ENCODE measurements around the gene CCDC127.

DNA sequence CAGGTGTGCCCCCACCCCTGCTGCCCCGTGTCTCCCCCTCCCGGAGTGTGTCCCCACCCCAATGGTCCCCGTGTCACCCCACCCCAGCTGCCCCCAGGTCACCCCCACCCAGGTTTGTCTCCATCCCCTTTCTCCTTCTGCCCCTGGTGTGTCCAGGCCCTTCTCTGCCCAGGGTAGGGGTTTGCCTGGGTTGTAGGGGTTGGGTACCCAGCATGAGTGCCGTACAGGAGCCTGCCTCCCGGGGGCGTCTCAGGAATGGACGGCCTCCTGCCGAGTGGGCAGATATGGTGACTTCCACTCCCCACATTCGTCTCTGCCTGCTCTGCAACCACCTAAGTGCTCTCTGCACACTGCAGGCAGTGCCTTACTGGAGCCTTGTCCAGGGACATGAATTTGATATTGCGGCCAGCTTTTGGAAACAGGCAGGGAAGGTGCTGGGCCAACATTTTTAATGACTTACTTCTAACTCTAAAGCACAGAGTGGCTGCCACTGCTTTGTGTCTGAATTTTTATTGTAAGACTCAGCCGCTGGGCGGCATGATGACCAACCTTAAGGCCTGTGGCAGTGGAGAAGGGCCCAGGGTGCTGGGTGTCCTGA, 20.0 kb downstream of the CCDC127 start:
- no peak for TF ChIP-seq EZH2phosphoT487 (IDR thresholded peaks at IDR 0.05; ENCODE audit: borderline replicate concordance, low read length)
- TF ChIP-seq, protein P1, sequence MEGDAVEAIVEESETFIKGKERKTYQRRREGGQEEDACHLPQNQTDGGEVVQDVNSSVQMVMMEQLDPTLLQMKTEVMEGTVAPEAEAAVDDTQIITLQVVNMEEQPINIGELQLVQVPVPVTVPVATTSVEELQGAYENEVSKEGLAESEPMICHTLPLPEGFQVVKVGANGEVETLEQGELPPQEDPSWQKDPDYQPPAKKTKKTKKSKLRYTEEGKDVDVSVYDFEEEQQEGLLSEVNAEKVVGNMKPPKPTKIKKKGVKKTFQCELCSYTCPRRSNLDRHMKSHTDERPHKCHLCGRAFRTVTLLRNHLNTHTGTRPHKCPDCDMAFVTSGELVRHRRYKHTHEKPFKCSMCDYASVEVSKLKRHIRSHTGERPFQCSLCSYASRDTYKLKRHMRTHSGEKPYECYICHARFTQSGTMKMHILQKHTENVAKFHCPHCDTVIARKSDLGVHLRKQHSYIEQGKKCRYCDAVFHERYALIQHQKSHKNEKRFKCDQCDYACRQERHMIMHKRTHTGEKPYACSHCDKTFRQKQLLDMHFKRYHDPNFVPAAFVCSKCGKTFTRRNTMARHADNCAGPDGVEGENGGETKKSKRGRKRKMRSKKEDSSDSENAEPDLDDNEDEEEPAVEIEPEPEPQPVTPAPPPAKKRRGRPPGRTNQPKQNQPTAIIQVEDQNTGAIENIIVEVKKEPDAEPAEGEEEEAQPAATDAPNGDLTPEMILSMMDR (IDR thresholded peaks at IDR 0.05; ENCODE audit: low read depth, low read length, poor library complexity, severe bottlenecking) = no peak

All from DOHH2 (cell line).